GM23338 (cell line): ENCODE results near the gene TRABD.

ENCODE experiments used
- CREB1 ChIP-seq: fragments of 250-450 bp; sonication (Bioruptor Pico); IDR thresholded peaks from 2 replicates; pipeline ENCODE4 v1.5.0; 2020; ENCODE audit warnings: low read depth, mild to moderate bottlenecking, moderate library complexity
- EZH2 ChIP-seq: fragments of 200-600 bp; sonication (generic); IDR thresholded peaks from one replicate; pipeline ENCODE4 v1.8.0; 2017; ENCODE audit warnings: antibody characterized with exemption, mild to moderate bottlenecking, low read depth; ENCODE audit not compliant: unreplicated experiment
- EZH2phosphoT487 ChIP-seq: fragments of 200-600 bp; sonication (generic); IDR thresholded peaks from one replicate; pipeline ENCODE4 v1.8.1; 2018; ENCODE audit warnings: antibody characterized with exemption; ENCODE audit not compliant: unreplicated experiment
- JUNB ChIP-seq: IDR thresholded peaks from one replicate; pipeline ENCODE4 v1.6.1; 2016; ENCODE audit warnings: antibody characterized with exemption; ENCODE audit not compliant: unreplicated experiment
- NANOG ChIP-seq: IDR thresholded peaks from 2 replicates; pipeline ENCODE4 v1.6.1; 2016; ENCODE audit warnings: antibody characterized with exemption, borderline replicate concordance
- POLR2AphosphoS5 ChIP-seq: IDR thresholded peaks from 2 replicates; pipeline ENCODE4 v1.6.1; 2016; ENCODE audit warnings: antibody characterized with exemption, low read depth
- REST ChIP-seq: IDR thresholded peaks from one replicate; pipeline ENCODE4 v1.6.1; 2018; ENCODE audit warnings: antibody characterized with exemption; ENCODE audit not compliant: unreplicated experiment
- STAT1 ChIP-seq: IDR thresholded peaks from one replicate; pipeline ENCODE4 v1.6.1; 2016; ENCODE audit warnings: antibody characterized with exemption; ENCODE audit not compliant: unreplicated experiment
- ZNF114 ChIP-seq: fragments of 250-450 bp; sonication (Bioruptor Pico); IDR thresholded peaks from 2 replicates; pipeline ENCODE4 v1.5.0; 2020; ENCODE audit warnings: mild to moderate bottlenecking, moderate library complexity
- TF ChIP-seq, protein P1 (sequence below): IDR thresholded peaks from 2 replicates; pipeline ENCODE4 v1.6.1; 2016; ENCODE audit warnings: antibody characterized with exemption
- TF ChIP-seq, protein P2 (sequence below), 2 experiments: fragments of 200-600 bp in 1 of 2; sonication (generic) in 1 of 2; conservative IDR thresholded peaks; 2 replicates each; pipeline versions ENCODE4 v1.5.1 to v1.6.1; 2016 to 2017; ENCODE audit warnings: antibody characterized with exemption in 2 of 2, low read depth in 2 of 2, mild to moderate bottlenecking in 2 of 2, moderate library complexity in 1 of 2
- TF ChIP-seq, protein P3 (sequence below): fragments of 250-450 bp; sonication (Bioruptor Pico); IDR thresholded peaks from 2 replicates; pipeline ENCODE4 v1.5.0; 2020; ENCODE audit warnings: mild to moderate bottlenecking, moderate library complexity

DNA sequence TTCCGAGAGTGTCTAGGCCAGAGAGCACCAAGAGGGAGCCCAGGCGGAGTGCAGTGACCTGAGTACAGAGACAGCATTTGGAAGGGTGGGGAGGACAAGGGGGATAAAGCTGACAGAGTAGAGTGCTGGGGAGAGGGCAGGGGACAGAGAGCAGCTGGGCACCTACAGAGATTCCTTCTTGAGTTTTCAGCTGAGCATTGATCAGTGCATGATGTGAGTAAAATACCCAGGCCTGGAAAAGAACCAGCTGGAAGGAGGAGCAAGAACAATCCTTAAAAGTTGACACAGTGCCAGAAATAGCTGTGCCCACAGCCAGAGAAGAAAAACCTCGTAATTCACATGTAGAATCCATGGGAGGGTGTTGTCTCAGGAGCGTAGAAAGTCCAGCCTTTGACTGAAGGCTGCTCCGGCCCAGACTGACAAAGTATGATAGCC is 49.1 kb upstream of the TRABD start:
- TF ChIP-seq, protein P1, sequence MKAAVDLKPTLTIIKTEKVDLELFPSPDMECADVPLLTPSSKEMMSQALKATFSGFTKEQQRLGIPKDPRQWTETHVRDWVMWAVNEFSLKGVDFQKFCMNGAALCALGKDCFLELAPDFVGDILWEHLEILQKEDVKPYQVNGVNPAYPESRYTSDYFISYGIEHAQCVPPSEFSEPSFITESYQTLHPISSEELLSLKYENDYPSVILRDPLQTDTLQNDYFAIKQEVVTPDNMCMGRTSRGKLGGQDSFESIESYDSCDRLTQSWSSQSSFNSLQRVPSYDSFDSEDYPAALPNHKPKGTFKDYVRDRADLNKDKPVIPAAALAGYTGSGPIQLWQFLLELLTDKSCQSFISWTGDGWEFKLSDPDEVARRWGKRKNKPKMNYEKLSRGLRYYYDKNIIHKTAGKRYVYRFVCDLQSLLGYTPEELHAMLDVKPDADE, result no peak
- TF ChIP-seq EZH2phosphoT487 (no peak), EZH2 (no peak), REST (no peak), JUNB (no peak), NANOG (no peak), POLR2AphosphoS5 (no peak), STAT1 (no peak), CREB1 (CRISPR knock-in tag) (no peak), ZNF114 (CRISPR knock-in tag) (no peak)
- TF ChIP-seq, protein P2, sequence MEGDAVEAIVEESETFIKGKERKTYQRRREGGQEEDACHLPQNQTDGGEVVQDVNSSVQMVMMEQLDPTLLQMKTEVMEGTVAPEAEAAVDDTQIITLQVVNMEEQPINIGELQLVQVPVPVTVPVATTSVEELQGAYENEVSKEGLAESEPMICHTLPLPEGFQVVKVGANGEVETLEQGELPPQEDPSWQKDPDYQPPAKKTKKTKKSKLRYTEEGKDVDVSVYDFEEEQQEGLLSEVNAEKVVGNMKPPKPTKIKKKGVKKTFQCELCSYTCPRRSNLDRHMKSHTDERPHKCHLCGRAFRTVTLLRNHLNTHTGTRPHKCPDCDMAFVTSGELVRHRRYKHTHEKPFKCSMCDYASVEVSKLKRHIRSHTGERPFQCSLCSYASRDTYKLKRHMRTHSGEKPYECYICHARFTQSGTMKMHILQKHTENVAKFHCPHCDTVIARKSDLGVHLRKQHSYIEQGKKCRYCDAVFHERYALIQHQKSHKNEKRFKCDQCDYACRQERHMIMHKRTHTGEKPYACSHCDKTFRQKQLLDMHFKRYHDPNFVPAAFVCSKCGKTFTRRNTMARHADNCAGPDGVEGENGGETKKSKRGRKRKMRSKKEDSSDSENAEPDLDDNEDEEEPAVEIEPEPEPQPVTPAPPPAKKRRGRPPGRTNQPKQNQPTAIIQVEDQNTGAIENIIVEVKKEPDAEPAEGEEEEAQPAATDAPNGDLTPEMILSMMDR (conservative IDR thresholded peaks at IDR 0.05; ENCODE audit: low read depth in 2 of 2), result no peak
- TF ChIP-seq, protein P3, sequence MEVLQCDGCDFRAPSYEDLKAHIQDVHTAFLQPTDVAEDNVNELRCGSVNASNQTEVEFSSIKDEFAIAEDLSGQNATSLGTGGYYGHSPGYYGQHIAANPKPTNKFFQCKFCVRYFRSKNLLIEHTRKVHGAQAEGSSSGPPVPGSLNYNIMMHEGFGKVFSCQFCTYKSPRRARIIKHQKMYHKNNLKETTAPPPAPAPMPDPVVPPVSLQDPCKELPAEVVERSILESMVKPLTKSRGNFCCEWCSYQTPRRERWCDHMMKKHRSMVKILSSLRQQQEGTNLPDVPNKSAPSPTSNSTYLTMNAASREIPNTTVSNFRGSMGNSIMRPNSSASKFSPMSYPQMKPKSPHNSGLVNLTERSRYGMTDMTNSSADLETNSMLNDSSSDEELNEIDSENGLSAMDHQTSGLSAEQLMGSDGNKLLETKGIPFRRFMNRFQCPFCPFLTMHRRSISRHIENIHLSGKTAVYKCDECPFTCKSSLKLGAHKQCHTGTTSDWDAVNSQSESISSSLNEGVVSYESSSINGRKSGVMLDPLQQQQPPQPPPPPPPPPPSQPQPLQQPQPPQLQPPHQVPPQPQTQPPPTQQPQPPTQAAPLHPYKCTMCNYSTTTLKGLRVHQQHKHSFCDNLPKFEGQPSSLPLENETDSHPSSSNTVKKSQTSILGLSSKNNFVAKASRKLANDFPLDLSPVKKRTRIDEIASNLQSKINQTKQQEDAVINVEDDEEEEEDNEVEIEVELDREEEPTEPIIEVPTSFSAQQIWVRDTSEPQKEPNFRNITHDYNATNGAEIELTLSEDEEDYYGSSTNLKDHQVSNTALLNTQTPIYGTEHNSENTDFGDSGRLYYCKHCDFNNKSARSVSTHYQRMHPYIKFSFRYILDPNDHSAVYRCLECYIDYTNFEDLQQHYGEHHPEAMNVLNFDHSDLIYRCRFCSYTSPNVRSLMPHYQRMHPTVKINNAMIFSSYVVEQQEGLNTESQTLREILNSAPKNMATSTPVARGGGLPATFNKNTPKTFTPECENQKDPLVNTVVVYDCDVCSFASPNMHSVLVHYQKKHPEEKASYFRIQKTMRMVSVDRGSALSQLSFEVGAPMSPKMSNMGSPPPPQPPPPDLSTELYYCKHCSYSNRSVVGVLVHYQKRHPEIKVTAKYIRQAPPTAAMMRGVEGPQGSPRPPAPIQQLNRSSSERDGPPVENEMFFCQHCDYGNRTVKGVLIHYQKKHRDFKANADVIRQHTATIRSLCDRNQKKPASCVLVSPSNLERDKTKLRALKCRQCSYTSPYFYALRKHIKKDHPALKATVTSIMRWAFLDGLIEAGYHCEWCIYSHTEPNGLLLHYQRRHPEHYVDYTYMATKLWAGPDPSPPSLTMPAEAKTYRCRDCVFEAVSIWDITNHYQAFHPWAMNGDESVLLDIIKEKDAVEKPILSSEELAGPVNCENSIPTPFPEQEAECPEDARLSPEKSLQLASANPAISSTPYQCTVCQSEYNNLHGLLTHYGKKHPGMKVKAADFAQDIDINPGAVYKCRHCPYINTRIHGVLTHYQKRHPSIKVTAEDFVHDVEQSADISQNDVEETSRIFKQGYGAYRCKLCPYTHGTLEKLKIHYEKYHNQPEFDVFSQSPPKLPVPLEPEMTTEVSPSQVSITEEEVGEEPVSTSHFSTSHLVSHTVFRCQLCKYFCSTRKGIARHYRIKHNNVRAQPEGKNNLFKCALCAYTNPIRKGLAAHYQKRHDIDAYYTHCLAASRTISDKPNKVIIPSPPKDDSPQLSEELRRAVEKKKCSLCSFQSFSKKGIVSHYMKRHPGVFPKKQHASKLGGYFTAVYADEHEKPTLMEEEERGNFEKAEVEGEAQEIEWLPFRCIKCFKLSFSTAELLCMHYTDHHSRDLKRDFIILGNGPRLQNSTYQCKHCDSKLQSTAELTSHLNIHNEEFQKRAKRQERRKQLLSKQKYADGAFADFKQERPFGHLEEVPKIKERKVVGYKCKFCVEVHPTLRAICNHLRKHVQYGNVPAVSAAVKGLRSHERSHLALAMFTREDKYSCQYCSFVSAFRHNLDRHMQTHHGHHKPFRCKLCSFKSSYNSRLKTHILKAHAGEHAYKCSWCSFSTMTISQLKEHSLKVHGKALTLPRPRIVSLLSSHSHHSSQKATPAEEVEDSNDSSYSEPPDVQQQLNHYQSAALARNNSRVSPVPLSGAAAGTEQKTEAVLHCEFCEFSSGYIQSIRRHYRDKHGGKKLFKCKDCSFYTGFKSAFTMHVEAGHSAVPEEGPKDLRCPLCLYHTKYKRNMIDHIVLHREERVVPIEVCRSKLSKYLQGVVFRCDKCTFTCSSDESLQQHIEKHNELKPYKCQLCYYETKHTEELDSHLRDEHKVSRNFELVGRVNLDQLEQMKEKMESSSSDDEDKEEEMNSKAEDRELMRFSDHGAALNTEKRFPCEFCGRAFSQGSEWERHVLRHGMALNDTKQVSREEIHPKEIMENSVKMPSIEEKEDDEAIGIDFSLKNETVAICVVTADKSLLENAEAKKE (CRISPR knock-in tag), result no peak
